ENCODE measurements around the gene GABBR2. TPM values are rescaled to one million over a fixed set of nuclear protein-coding genes. Genes with fewer than 3 reads are reported as not detected.

GABBR2 gene
- total and polyA plus RNA-seq, 9 of the 15 experiments (the other 6 are each of a cell fraction or from before 2014, with no cell fraction given) = 0.15 to 1.9 (median 0.32) TPM

GRCh38 chr9:98576354-98576753 lies 132.4 kb downstream of the GABBR2 start (continued):
- TF ChIP-seq ETV6 (IDR thresholded peaks at IDR 0.05; ENCODE audit: borderline replicate concordance in 1 of 2, low read depth in 2 of 2, low read length in 1 of 2) (no peak), ETV6 (CRISPR knock-in tag; IDR thresholded peaks at IDR 0.05; ENCODE audit: borderline replicate concordance) (no peak), ZNF561 (CRISPR knock-in tag; conservative IDR thresholded peaks at IDR 0.05) (no peak), SRSF1 (IDR thresholded peaks at IDR 0.05; ENCODE audit: low read depth, low read length) (no peak), BRD9 (IDR thresholded peaks at IDR 0.05; ENCODE audit: low read depth, partially characterized antibody) (no peak), MCM3 (IDR thresholded peaks at IDR 0.05) (no peak), TCF7L2 (IDR thresholded peaks at IDR 0.05; ENCODE audit: low read depth, low read length) (no peak), SMAD3 (CRISPR knock-in tag; conservative IDR thresholded peaks at IDR 0.05) (peak; percentile 39; the same call in 1 of the 2 replicates), MXI1 (IDR thresholded peaks at IDR 0.05; ENCODE audit: low read depth, low read length) (no peak), SNAPC5 (CRISPR knock-in tag; IDR thresholded peaks at IDR 0.05) (no peak), ETS2 (tag; IDR thresholded peaks at IDR 0.05; ENCODE audit: borderline replicate concordance, poor library complexity, severe bottlenecking) (no peak), NR3C1 (CRISPR knock-in tag; IDR thresholded peaks at IDR 0.05) (no peak), ZFP30 (CRISPR knock-in tag; IDR thresholded peaks at IDR 0.05; ENCODE audit: borderline replicate concordance) (no peak), PCBP1 (IDR thresholded peaks at IDR 0.05; ENCODE audit: low read depth, low read length, poor library complexity, severe bottlenecking) (no peak), E4F1 (CRISPR knock-in tag; IDR thresholded peaks at IDR 0.05; ENCODE audit: borderline replicate concordance) (no peak), SMARCA4 (IDR thresholded peaks at IDR 0.05) (peak; percentile 93), DIDO1 (tag; IDR thresholded peaks at IDR 0.05; ENCODE audit: low read depth) (no peak), PHF21A (IDR thresholded peaks at IDR 0.05; ENCODE audit: borderline replicate concordance, low read depth) (no peak), SNIP1 (IDR thresholded peaks at IDR 0.05; ENCODE audit: low read depth) (no peak)
- TF ChIP-seq, protein P1, sequence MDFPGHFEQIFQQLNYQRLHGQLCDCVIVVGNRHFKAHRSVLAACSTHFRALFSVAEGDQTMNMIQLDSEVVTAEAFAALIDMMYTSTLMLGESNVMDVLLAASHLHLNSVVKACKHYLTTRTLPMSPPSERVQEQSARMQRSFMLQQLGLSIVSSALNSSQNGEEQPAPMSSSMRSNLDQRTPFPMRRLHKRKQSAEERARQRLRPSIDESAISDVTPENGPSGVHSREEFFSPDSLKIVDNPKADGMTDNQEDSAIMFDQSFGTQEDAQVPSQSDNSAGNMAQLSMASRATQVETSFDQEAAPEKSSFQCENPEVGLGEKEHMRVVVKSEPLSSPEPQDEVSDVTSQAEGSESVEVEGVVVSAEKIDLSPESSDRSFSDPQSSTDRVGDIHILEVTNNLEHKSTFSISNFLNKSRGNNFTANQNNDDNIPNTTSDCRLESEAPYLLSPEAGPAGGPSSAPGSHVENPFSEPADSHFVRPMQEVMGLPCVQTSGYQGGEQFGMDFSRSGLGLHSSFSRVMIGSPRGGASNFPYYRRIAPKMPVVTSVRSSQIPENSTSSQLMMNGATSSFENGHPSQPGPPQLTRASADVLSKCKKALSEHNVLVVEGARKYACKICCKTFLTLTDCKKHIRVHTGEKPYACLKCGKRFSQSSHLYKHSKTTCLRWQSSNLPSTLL (IDR thresholded peaks at IDR 0.05) = no peak
- TF ChIP-seq, protein P2, sequence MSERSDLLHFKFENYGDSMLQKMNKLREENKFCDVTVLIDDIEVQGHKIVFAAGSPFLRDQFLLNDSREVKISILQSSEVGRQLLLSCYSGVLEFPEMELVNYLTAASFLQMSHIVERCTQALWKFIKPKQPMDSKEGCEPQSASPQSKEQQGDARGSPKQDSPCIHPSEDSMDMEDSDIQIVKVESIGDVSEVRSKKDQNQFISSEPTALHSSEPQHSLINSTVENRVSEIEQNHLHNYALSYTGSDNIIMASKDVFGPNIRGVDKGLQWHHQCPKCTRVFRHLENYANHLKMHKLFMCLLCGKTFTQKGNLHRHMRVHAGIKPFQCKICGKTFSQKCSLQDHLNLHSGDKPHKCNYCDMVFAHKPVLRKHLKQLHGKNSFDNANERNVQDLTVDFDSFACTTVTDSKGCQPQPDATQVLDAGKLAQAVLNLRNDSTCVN (CRISPR knock-in tag; IDR thresholded peaks at IDR 0.05) = no peak
- TF ChIP-seq, protein P3, sequence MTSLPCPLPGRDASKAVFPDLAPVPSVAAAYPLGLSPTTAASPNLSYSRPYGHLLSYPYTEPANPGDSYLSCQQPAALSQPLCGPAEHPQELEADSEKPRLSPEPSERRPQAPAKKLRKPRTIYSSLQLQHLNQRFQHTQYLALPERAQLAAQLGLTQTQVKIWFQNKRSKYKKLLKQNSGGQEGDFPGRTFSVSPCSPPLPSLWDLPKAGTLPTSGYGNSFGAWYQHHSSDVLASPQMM (CRISPR knock-in tag; IDR thresholded peaks at IDR 0.05) = no peak
- TF ChIP-seq, protein P4, sequence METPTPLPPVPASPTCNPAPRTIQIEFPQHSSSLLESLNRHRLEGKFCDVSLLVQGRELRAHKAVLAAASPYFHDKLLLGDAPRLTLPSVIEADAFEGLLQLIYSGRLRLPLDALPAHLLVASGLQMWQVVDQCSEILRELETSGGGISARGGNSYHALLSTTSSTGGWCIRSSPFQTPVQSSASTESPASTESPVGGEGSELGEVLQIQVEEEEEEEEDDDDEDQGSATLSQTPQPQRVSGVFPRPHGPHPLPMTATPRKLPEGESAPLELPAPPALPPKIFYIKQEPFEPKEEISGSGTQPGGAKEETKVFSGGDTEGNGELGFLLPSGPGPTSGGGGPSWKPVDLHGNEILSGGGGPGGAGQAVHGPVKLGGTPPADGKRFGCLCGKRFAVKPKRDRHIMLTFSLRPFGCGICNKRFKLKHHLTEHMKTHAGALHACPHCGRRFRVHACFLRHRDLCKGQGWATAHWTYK (CRISPR knock-in tag; IDR thresholded peaks at IDR 0.05) = no peak

All from K562 (cell line).